ENCODE results near the gene FAM24A.
"Not testable (repeated sequence)": the region's sequence is repeated elsewhere in the genome, so short reads cannot be mapped to it uniquely, and the experiment has no call there.

The FAM24A gene

GRCh38 chr10:122910310-122910709, at the start of gene FAM24A:
TSS of gene FAM24A (plus strand) at chr10:122910610. CDS start at chr10:122911635, 1,025 bp downstream.
- no peak for DNase-seq

DNA sequence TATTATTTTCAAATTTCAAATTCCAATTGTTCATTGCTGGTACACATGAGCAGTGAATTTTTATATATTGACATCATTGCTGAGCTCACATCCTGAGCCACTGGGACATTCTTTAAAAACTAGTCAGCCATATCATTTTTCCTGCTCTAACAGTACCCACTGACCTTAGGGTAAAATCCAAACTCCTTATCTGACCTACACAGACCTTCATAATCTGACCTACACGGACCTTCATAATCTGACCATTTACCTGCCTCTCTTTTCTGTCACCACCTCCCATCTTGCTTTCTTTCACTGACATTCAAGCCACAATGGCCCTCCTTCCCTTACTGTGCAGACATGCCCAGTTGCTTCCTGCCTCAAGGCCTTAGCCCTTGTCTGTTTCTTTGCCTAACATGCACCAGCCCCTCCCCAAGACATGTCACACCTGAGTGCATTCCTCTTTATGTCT, 48.7 kb upstream of the FAM24A start:
- no peak for DNase-seq

- no peak for DNase-seq
These were observed 46.9 kb upstream of the FAM24A start for GRCh38 chr10:122863216-122864193.

DNA sequence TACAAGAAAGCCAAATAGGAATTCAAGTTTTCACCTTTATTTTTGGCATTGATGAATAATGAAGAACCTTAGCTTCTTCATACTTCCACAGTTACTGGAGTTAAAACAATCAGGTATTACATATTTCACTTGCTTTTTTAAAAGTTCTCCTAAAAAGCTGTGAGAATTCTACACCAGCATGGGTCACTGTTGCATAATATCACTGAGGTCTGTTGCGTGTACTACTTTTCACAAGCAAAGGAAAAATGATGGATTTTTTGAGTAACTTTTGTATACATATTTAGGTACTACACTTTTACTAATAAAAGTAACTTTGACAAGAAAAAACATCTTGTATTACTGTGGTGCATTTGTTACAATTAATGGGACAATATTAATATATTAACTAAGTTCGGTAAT, 46.2 kb upstream of the FAM24A start:
- DNase-seq = no peak

DNA sequence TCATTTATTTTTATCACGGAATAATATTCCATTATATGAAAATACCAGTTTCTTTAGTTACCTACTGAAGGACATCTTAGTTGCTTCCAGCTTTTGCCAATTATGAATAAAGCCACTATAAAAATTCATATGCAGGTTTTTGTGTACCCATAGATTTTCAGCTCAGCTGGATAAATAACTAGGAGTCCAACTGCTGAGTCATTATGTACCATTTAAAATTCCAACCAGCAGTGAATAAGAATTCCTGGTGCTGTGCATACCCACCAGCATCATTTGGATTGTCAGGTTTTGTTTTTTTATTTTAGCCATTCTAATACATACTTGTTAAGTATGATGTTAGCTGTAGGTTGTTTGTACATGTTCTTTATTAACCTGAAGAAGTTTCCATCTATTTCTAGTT, 45.5 kb upstream of the FAM24A start:
- no peak for DNase-seq

GRCh38 chr10:122866757-122867482, 43.5 kb upstream of the FAM24A start:
- DNase-seq = not testable (repeated sequence)

- not testable (repeated sequence) for DNase-seq
These were observed 41.6 kb upstream of the FAM24A start for GRCh38 chr10:122868768-122869167.

- DNase-seq = not testable (repeated sequence)
These were observed 38.5 kb upstream of the FAM24A start for GRCh38 chr10:122871947-122872346.

- DNase-seq = no peak
These were observed 34.5 kb upstream of the FAM24A start for GRCh38 chr10:122875843-122876466.

DNA sequence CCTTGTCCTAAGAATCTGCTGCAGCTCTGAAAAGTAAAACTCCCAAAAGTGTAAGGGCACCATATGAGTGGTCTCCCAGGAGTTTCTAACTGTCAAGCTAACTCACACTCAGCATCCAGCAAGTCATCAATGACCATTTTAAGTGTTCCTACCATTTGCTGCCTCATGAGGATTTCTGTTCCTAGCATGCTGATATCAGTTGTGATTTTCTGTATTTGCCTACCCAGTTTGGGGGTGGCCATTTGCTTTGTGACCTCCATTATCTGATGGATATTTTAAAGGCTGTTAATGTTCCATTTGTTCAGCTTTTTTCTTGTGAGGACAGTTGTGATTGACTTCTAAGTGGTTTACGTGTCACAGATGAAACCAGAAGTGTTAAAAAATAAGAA, 33.9 kb upstream of the FAM24A start:
- no peak for DNase-seq

DNA sequence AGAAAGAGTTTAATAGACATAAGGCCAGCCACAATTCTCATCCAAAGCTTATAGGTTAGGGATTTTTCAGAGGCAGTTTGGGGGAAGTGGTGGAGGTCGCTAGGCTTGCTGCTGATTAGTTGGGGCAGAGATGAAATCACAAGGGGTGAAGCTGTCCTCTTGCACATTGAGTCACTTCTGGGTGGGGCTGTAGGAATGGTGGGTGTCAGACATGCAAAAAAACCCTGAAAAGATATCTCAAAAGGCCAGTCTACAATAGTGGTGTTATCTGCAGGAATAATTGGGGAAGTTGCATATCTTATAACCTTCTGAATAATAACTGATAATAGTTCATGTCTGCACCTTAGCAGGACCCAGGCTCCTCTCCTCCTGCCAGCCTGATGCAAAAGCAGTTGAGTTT, 33.1 kb upstream of the FAM24A start:
- no peak for DNase-seq

GRCh38 chr10:122878799-122879338, 31.5 kb upstream of the FAM24A start:
- DNase-seq = no peak

DNA sequence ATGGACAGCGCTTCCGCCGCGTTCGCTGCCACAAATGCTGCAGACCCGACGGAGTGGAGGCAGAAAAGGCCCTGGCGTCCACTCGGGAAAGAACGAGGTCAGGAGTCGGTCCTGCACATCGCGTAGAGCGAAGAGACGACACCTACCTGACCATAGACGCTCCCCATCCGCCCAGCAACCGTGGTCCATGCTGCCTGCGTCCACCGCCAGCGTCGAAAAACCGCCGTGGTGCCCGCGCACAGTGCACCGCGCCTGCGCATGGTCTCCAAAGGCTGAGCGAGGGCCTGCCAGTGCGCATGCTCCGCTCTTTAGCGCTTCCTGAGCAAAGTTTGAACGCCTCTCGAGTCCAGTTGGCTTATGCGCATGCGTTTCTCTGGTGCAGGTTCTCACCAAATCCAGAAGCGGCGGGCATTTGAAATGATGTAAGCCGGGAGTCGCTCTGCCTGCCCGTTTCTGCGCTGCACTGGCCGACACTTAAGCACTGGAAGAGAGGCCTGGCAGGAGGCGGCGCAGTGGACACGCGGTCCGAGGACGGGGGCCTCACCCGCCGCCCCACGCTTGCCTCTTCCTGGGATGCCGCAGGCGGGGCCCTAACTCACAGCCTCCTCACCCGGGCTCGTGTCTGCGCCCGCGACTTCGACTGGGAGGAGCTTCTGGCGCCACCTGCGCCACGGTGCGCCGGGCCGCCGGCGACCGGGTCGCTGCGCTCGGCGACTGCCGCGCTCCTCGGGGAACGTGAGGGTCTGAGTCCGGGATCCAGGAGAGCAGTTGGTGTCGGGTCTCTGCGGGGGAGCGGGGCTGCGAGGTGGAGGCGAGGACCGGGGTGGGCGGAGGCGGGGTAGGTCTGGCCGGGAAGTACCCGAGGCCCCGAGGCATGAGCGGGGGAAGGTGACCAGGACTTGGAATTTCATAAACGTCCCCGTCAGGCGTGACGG, 30.8 kb upstream of the FAM24A start, which contains the start of gene FAM24B:
Gene FAM24B, minus strand, starts transcription at position 243 of the 935 bp plus-strand sequence. CDS start 29,066 bp downstream, outside the sequence.
- DNase-seq = peak; percentile 93

DNA sequence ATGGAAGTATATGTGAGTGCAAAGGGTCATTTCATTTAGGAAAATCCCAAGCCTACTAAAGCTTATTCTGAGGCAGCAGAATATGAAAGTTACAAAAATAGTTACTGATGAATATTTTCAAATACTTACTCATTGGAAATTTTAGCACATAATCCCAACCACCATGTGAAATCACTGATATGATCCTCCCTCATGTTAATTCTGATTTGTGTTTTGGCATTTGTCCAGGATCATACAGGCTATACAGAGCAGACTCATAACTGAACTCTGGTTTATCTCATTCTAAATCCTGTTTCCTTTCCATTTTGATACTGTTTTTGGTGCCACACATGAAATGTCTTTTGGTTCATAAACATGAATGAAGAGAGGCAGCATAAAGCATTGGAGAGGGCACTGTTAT, 27.6 kb upstream of the FAM24A start:
- no peak for DNase-seq

DNA sequence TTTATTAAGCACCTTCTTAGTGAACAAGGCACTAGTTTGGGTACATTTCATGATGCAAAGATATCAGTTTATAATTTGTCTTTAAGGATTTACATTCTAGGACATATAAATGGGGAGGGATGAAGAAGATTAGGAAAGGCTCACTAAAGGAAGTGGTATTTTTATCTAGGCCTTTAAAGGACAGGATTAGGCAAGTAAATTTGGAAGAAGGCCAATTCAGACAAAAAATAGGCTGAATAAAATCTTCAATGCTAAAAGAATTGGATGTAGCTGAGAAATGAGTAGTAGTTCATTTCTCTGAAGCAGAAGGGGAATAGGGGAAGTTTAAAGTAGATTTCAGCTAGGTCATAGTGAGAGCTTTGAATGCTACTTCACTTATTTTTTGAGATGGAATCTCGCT, 26.2 kb upstream of the FAM24A start:
- no peak for DNase-seq

- DNase-seq = no peak
These were observed 16.0 kb upstream of the FAM24A start for GRCh38 chr10:122894261-122894944.

- DNase-seq = not testable (repeated sequence)
These were observed 6.5 kb upstream of the FAM24A start for GRCh38 chr10:122903861-122904260.

GRCh38 chr10:122911889-122912484, 1.6 kb downstream of the FAM24A start:
- DNase-seq = no peak

- no peak for DNase-seq
These were observed 5.3 kb downstream of the FAM24A start for GRCh38 chr10:122915700-122916099.

GRCh38 chr10:122930140-122930539, 19.7 kb downstream of the FAM24A start:
- DNase-seq = no peak
